ENCODE results near the gene DOLPP1.
"Not testable (repeated sequence)": the region's sequence is repeated elsewhere in the genome, so short reads cannot be mapped to it uniquely, and the experiment has no call there.

DOLPP1 gene

GRCh38 chr9:129107651-129108050, 26.7 kb downstream of the DOLPP1 start:
- Histone ChIP-seq H3K27me3 (ENCODE audit: control insufficient read depth in 1 of 2, insufficient read depth in 2 of 2, low read length in 2 of 2) (no peaks in the 10 kb centered on the region), H3K4me3 (ENCODE audit: low read length in 2 of 2) (no peak overlapping the region), H3K9ac (ENCODE audit: low read length in 2 of 2) (no peak overlapping the region), H3K36me3 (ENCODE audit: control insufficient read depth in 2 of 2, insufficient read depth in 2 of 2, low read length in 2 of 2) (peaks cover 9 to 14% of the 10 kb centered on the region in 2 donors), H3K4me1 (ENCODE audit: control insufficient read depth, insufficient read depth, low read length) (peaks cover 32% of the 10 kb centered on the region), H3K9me3 (ENCODE audit: control insufficient read depth in 2 of 2, low read length in 2 of 2) (no peaks in the 10 kb centered on the region), H3K27ac (ENCODE audit: low read length) (no peak overlapping the region)

- Histone ChIP-seq H3K9ac (ENCODE audit: low read length in 2 of 2) (no peak overlapping the region), H3K27me3 (ENCODE audit: control insufficient read depth in 1 of 2, insufficient read depth in 2 of 2, low read length in 2 of 2) (no peaks in the 10 kb centered on the region), H3K9me3 (ENCODE audit: control insufficient read depth in 2 of 2, low read length in 2 of 2) (no peaks in the 10 kb centered on the region), H3K36me3 (ENCODE audit: control insufficient read depth in 2 of 2, insufficient read depth in 2 of 2, low read length in 2 of 2) (peaks cover 9 to 14% of the 10 kb centered on the region in 2 donors), H3K4me1 (ENCODE audit: control insufficient read depth, insufficient read depth, low read length) (peaks cover 33% of the 10 kb centered on the region), H3K4me3 (ENCODE audit: low read length in 2 of 2) (no peak overlapping the region), H3K27ac (ENCODE audit: low read length) (no peak overlapping the region)
These were observed 27.3 kb downstream of the DOLPP1 start for GRCh38 chr9:129108083-129108804.

GRCh38 chr9:129108805-129109536, 28.1 kb downstream of the DOLPP1 start:
- Histone ChIP-seq H3K27ac (ENCODE audit: low read length) (no peak overlapping the region), H3K27me3 (ENCODE audit: control insufficient read depth in 1 of 2, insufficient read depth in 2 of 2, low read length in 2 of 2) (no peaks in the 10 kb centered on the region), H3K9me3 (ENCODE audit: control insufficient read depth in 2 of 2, low read length in 2 of 2) (no peaks in the 10 kb centered on the region), H3K4me3 (ENCODE audit: low read length in 2 of 2) (peak overlapping the region in 1 of 2 donors; percentile 86), H3K9ac (ENCODE audit: low read length in 2 of 2) (peak overlapping the region; percentile 62 to 86), H3K4me1 (ENCODE audit: control insufficient read depth, insufficient read depth, low read length) (peaks cover 36% of the 10 kb centered on the region), H3K36me3 (ENCODE audit: control insufficient read depth in 2 of 2, insufficient read depth in 2 of 2, low read length in 2 of 2) (peaks cover 9 to 14% of the 10 kb centered on the region in 2 donors)

GRCh38 chr9:129109537-129109903, 28.6 kb downstream of the DOLPP1 start:
- Histone ChIP-seq H3K27me3 (ENCODE audit: control insufficient read depth in 1 of 2, insufficient read depth in 2 of 2, low read length in 2 of 2) (no peaks in the 10 kb centered on the region), H3K9me3 (ENCODE audit: control insufficient read depth in 2 of 2, low read length in 2 of 2) (no peaks in the 10 kb centered on the region), H3K27ac (ENCODE audit: low read length) (no peak overlapping the region), H3K4me1 (ENCODE audit: control insufficient read depth, insufficient read depth, low read length) (peaks cover 36% of the 10 kb centered on the region), H3K36me3 (ENCODE audit: control insufficient read depth in 2 of 2, insufficient read depth in 2 of 2, low read length in 2 of 2) (peaks cover 9 to 14% of the 10 kb centered on the region in 2 donors), H3K4me3 (ENCODE audit: low read length in 2 of 2) (peak overlapping the region in 1 of 2 donors; percentile 86), H3K9ac (ENCODE audit: low read length in 2 of 2) (peak overlapping the region; percentile 62 to 86)

- Histone ChIP-seq H3K36me3 (ENCODE audit: control insufficient read depth in 2 of 2, insufficient read depth in 2 of 2, low read length in 2 of 2) (peaks cover 9 to 14% of the 10 kb centered on the region in 2 donors), H3K9me3 (ENCODE audit: control insufficient read depth in 2 of 2, low read length in 2 of 2) (no peaks in the 10 kb centered on the region), H3K9ac (ENCODE audit: low read length in 2 of 2) (peak overlapping the region; percentile 83 to 86), H3K4me1 (ENCODE audit: control insufficient read depth, insufficient read depth, low read length) (peaks cover 36% of the 10 kb centered on the region), H3K4me3 (ENCODE audit: low read length in 2 of 2) (peak overlapping the region; percentile 80 to 86), H3K27ac (ENCODE audit: low read length) (peak overlapping the region; percentile 73), H3K27me3 (ENCODE audit: control insufficient read depth in 1 of 2, insufficient read depth in 2 of 2, low read length in 2 of 2) (no peaks in the 10 kb centered on the region)
These were observed 29.2 kb downstream of the DOLPP1 start for GRCh38 chr9:129109952-129110739.

GRCh38 chr9:129110740-129111527, 30.0 kb downstream of the DOLPP1 start, which contains the start of the genes CRAT and PTPA:
CRAT (minus strand) TSS chr9:129110793; CDS start chr9:129110509, 284 bp downstream.
PTPA (plus strand) TSS chr9:129111415; CDS start chr9:129111601, 186 bp downstream.
- Histone ChIP-seq H3K9ac (ENCODE audit: low read length in 2 of 2) (peak within 1 kb of the TSS; percentile 86 to 92), H3K36me3 (ENCODE audit: control insufficient read depth in 2 of 2, insufficient read depth in 2 of 2, low read length in 2 of 2) (peaks cover 9 to 10% of the 10 kb centered on the region in 2 donors), H3K27me3 (ENCODE audit: control insufficient read depth in 1 of 2, insufficient read depth in 2 of 2, low read length in 2 of 2) (no peaks in the 10 kb centered on the region), H3K4me3 (ENCODE audit: low read length in 2 of 2) (peak within 1 kb of the TSS; percentile 80 to 92), H3K27ac (ENCODE audit: low read length) (peak within 1 kb of the TSS; percentile 95), H3K4me1 (ENCODE audit: control insufficient read depth, insufficient read depth, low read length) (peaks cover 36% of the 10 kb centered on the region), H3K9me3 (ENCODE audit: control insufficient read depth in 2 of 2, low read length in 2 of 2) (no peaks in the 10 kb centered on the region)

- Histone ChIP-seq H3K27me3 (ENCODE audit: control insufficient read depth in 1 of 2, insufficient read depth in 2 of 2, low read length in 2 of 2) (no peaks in the 10 kb centered on the region), H3K36me3 (ENCODE audit: control insufficient read depth in 2 of 2, insufficient read depth in 2 of 2, low read length in 2 of 2) (peaks cover 7 to 9% of the 10 kb centered on the region in 2 donors), H3K9ac (ENCODE audit: low read length in 2 of 2) (peak overlapping the region; percentile 79 to 81), H3K4me3 (ENCODE audit: low read length in 2 of 2) (peak overlapping the region; percentile 79 to 92), H3K27ac (ENCODE audit: low read length) (peak overlapping the region; percentile 95), H3K4me1 (ENCODE audit: control insufficient read depth, insufficient read depth, low read length) (peaks cover 36% of the 10 kb centered on the region), H3K9me3 (ENCODE audit: control insufficient read depth in 2 of 2, low read length in 2 of 2) (no peaks in the 10 kb centered on the region)
These were observed 30.7 kb downstream of the DOLPP1 start for GRCh38 chr9:129111528-129112151.

GRCh38 chr9:129112526-129112925, 31.6 kb downstream of the DOLPP1 start:
- H3K36me3 ChIP-seq (ENCODE audit: control insufficient read depth in 2 of 2, insufficient read depth in 2 of 2, low read length in 2 of 2); H3K9me3 ChIP-seq (ENCODE audit: control insufficient read depth in 2 of 2, low read length in 2 of 2); H3K27ac ChIP-seq (ENCODE audit: low read length); H3K27me3 ChIP-seq (ENCODE audit: control insufficient read depth in 1 of 2, insufficient read depth in 2 of 2, low read length in 2 of 2): not testable (repeated sequence)
- peaks cover 36% of the 10 kb centered on the region for H3K4me1 ChIP-seq (ENCODE audit: control insufficient read depth, insufficient read depth, low read length)
- H3K9ac ChIP-seq (ENCODE audit: low read length in 2 of 2): peak overlapping the region in 1 of 2 donors; percentile 81
- H3K4me3 ChIP-seq (ENCODE audit: low read length in 2 of 2): peak overlapping the region; percentile 79 to 92

- Histone ChIP-seq H3K9ac (ENCODE audit: low read length in 2 of 2) (no peak overlapping the region), H3K4me3 (ENCODE audit: low read length in 2 of 2) (no peak overlapping the region), H3K27me3 (ENCODE audit: control insufficient read depth in 1 of 2, insufficient read depth in 2 of 2, low read length in 2 of 2) (no peaks in the 10 kb centered on the region), H3K27ac (ENCODE audit: low read length) (no peak overlapping the region), H3K36me3 (ENCODE audit: control insufficient read depth in 2 of 2, insufficient read depth in 2 of 2, low read length in 2 of 2) (no peaks in the 10 kb centered on the region), H3K4me1 (ENCODE audit: control insufficient read depth, insufficient read depth, low read length) (peaks cover 30% of the 10 kb centered on the region), H3K9me3 (ENCODE audit: control insufficient read depth in 2 of 2, low read length in 2 of 2) (no peaks in the 10 kb centered on the region)
These were observed 32.9 kb downstream of the DOLPP1 start for GRCh38 chr9:129113645-129114304.

Data from stomach smooth muscle (tissue), 2 donors.